HG03571 (cell line): ENCODE data around the gene SARDH.
"Not testable (repeated sequence)": the region's sequence is repeated elsewhere in the genome, so short reads cannot be mapped to it uniquely, and the experiment has no call there.

Experiments used
- ATAC-seq: cut with Tn5 transposase; IDR thresholded peaks from one replicate; pipeline ENCODE4 v1.9.1; 2021; ENCODE audit not compliant: unreplicated experiment

Gene SARDH

DNA sequence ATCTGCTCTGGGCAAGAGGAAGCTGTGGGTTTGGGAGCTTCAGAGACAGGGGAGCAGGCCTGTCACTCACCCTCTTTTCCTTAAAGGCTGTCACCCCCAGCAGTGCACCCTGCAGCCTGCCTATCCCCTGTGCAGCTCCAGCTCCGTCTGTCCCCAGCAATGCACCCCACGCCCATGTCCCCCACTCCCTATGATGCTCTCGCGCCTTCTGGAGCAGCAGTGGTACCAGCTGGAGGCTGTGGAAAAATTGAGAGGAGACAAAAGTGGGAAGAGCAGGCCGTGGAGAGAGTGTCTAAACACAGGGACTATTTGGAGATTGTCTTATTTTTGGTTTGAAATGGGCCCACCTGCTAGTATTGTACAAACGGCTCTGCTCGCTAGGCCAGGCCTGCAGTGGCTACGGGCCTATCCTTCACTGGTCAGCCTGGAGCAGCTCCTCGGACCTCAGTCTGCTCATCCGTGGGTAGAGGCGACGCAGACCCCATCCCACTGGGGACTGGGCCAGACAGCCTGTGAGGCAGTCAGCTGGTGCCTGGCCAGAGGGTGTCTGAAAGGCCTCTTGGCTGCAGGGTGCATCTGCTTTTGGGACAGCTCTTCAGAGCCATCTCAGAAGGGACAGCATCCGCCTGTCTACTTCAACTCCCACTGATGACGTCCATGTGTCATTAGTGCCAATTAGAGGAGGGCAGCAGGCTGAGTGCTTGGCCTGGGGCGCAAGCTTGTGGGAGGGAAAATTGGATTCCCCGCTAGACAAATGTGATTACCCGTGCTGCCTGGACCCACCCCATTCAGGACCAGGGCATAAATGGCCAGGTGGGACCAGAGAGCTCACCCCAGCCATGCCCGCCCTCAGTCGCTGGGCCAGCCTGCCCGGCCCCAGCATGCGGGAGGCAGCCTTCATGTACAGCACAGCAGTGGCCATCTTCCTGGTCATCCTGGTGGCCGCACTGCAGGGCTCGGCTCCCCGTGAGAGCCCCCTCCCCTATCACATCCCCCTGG is 102.3 kb downstream of the SARDH start, which contains the start of gene DBH:
Gene DBH (plus strand): TSS at position 831 of the 999 bp plus-strand sequence. CDS start 9 bp downstream, at position 840.
- no peak for ATAC-seq

DNA sequence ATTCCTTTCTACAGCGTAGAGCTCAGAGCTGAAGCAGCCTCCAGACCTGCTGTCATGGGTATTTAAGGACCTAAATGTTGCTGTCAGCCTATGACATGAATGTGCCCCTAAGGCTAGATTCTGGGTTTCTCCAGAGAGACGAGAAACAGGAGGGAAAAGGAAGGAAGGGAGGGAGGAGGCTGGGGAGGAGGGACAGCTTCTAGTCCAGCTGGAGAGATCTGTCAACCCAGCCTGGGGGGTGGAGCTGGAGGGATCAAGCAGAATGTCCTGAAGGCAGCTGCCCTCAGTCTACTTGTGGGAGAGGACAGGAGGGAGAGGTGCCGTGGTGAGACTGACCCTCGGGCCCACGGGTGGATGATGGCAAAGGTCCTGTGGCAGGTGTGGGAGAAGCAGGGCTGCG is 103.1 kb downstream of the SARDH start:
- no peak for ATAC-seq

DNA sequence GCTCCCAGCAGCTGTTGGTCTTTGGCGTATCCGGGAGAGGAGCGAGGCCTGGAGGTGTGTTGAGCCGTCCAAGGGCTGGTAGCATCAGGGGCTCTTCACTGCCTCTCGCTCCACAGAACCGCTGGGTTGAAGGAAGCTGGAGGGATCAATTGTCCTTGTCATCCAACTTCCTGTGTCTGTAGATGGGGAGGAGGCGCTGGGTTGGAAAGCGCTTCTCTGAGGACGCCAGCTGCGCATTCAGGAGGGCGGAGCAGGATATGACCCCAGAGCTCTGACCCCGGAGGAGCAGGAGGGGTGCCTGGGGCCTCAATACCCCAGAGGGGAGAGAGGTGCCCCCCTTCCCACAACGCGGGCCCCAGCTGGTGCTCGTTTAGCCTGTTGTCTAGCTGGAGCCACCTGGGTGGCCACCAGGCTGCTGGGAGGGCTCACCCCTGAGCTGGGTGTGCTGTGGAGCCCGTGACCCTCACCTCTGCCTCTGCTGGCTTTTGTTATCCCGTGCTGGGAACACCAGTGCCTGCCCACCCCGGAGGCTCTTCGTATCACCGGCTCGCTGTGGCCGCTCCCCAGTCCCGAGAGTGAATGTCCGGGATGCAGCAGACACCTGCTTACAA is 104.0 kb downstream of the SARDH start:
- no peak for ATAC-seq

DNA sequence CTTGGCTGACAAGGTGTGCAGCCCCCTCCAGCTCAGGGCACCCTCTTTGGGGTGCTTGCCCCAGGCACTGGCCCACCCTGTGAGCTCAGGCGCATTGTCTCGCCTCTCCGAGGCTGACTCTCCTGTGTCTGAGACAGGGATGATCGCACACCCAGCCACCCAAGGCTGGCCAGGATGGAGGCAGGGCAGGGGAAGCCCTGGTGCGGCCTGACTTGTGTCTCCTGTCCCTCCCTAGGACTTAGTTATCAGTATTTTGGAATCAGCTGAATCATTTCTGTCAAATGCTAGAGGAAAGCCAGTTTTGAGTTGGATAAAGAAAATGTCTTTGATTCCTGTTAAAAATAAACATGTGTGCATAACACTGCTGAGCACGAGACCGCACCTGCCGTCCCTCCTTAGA is 104.5 kb downstream of the SARDH start:
- ATAC-seq: no peak

DNA sequence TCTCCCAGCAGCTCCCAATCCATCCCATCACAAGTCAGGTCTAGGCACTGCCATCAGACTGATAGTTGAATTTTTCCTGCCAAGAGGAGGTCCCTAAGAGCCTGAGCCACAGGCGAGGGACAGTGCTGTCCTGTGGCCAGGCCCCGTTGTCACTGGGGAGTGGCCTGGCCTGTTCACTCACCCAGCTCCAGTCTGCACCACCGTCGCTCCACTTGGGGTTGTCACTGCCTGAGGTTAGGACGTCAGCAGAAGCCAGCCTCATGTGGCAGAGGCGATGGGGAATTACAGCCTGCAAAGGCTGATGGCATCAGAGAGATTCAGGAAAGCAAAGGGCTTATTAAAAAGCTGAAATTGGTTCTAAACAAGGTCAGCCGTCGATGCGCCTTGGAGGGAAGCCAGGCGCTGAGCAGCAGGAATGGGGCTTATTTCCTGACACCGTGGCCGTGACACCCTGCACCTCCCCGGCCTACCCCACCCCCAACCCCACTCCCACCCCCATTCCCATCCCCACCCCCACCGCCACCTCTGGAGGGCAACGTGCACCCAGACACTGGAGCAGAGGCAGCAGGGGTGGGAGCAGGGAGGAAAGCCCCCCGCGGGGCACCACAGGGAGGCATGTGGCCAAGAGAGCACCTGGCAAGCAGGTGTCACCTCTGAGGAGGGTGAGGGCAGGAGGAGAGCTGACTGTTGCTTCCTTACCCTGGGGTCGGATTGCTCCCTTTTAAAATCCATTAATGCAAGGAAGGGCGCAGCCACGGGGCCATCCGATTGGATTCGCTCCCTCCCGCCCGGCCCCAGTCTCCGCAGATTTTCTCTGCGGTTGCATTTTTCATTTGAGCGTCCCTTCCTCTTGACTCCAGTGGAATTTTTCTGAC is 105.1 kb downstream of the SARDH start:
- ATAC-seq: no peak

DNA sequence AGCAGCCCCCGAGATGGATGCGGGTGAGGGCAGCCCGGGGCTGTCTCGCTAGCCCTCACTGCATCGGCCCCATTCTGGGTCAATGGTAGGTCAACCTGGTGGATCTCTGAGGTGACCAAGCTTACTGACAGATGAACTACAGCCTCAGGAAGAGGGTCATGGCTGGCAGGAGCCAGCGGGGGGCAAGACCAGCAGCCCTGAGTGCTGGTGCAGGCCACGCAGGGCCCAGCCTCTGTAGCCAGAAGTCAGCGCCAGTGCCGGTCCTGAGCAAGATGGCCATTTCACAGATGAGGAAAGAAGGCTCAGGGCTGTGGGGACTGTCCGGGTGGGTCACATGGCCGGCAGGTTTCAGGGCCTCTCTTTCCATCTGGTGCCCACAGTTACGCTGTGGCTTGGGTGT is 107.0 kb downstream of the SARDH start:
- no peak for ATAC-seq

DNA sequence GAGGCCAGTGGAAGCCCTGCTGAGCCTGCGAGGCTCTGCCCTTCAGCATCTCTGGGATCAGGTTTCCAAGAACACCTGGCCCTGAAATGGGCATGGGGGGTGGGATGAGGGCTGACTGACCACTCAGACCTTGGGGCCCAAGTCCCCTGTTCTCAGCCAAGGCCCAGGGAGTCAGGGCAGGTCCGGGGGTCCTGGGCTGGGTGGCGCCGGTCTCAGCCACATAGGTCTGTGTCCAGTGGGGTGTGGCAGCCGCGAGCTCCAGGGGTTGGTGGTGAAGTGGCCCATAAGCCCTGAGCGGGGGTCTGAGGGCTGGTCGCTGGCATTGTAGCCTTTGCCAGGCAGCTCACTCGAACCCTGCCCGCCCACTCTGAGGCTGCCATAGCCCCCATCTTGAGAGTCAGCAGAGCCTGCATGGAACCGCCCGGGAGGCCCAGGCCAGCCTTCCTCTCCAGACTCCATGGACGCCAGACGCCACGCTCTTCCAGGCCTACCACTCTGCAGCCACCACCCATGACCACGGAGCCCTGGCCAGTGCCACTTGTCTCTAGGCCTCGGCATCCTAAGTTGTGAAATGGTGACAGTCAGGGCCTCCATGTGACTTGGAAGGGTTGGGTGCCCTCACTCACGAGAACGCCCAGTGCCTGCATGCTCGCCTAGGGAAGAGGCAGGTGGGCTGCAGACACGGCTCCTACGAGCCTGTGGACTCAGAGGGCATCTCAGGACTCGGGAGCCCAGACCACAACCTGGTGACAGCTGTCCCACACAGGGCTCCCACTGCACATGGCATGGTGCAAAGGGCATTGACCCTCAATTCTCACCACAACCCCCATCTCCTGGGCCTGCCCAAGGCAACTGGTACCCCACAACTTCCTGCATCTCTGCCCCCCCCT is 108.7 kb downstream of the SARDH start:
- no peak for ATAC-seq

DNA sequence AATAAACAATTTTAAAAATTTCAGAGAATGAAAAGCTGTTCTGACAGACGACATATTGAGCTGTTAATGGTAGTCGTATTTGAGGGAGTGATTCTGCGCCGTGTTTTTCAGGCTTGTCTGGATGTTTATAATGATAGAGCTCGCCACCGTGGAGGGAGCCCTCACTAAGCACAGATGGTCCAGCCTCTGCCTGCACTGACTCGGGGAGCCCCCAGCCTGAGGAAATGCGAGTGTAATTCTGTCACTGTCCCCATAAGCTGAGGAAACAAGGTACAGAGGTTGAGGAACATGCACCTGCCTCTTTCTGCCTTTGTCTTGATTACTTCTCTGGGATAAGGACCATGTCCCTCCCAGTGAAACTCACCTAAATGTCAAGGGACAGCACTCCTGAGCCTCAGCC is 109.4 kb downstream of the SARDH start:
- no peak for ATAC-seq

DNA sequence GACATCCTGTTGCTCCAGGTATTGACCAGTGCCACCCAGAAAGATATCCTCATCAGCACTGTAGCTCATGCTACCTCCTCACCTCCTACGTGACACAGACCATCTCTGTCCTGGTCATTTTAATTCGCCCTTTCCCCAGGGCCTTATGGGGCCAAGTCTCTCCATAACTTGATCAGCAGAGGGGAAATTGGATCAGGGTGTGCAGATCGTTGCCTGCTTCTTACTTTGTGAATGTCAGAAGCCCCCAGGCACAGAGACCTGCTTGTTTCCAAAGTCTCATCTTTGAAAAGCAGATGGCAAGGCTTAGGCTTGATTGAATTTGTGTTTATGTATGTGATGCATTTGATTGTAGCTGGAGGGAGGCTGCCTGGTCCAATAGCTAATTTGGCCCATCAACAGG is 110.8 kb downstream of the SARDH start:
- no peak for ATAC-seq

DNA sequence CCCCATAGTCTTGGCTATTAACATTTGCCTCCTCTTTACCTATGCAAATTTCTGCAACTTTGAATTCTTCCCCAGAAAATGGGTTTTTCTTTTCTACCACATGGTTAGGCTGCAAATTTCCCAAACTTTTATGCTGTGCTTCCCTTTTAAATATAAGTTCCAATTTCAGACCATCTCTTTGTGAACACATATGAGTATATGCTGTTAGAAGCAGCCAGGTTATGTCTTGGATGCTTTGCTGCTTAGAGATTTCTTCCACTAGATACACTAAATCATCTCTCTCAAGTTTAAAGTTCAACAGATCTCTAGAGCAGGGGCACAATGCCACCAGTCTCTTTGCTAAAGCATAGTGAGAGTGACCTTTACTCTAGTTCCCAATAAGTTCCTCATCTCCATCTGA is 112.1 kb downstream of the SARDH start:
- not testable (repeated sequence) for ATAC-seq

DNA sequence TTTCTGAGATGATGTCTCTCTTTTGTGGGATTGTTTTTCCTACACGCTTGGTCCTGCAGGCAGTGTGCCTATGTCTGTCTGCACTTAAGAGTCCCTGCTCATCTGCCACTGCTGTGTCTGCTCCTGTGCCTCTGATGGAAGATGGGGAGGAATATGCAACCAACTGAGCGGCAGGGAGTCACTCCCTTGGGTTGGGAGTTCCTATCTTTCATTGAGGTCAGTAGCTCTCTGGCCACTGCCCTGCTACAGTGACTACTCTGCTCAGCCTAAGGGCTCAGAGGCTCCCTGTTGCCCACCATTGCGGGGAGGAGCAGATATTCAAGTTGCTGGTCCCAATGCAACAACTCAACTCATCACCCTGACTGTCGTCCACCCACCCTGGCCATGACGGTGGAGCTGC is 115.6 kb downstream of the SARDH start:
- ATAC-seq: no peak

DNA sequence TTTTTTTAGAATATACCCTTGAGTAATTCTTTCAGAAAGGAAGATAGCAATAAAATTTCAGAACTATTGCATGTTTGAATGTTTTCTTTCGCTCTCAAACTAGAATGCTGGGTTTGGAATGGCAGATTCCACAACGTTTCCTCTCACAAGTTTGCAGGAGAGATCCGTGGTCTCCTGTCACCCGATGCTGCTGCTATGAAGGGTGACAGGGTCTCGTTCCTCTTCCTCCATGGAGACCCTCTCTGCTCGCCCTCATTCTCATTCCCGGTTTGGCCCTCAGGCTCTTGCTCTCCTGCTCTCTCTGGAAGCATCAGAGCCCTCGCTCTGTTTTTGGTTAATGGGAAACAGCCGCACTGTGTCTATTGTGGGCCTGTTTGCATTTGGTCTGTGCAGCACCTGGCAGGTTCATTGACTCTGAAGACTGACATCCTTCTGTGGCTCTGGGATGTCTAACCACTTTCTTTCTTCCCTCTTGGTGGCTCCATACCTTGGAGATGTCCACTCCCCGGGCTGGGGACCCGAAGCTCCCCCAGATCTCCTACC is 116.4 kb downstream of the SARDH start:
- ATAC-seq: no peak

DNA sequence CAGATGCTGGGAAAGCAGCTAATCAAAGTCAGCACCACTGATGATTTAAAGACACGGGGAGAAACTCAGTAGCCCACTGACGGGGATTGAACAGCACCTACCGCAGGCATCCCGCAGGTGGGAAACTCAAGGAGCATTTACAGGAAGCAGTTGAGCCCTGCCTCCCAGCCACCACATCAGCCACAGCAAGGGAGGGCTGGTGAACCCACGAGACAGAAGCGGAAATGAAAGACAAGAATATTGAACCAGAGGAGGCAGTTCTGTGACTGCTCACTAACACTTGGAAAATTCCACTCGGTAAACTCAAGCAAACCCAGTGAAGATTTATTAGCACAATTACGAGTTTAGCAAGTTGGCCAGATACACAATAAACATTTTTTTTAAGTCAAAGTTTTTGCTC is 118.4 kb downstream of the SARDH start:
- no peak for ATAC-seq

DNA sequence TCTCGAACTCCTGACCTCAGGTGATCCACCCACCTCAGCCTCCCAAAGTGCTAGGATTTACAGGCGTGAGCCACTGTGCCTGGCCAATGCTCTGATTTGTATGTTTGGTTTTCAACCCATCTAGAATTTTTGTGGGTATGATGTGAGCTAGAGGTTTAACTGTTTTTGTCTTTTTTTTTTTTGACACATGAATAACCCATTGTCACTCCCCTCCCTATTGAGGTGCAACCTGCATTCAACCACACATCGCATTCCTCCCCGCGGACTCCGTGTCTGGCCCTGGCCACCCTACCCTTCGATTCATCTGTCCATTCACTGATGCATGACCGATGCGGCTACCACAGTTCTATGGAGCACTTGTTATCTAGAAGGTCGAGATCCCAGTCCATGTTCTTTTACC is 119.4 kb downstream of the SARDH start:
- ATAC-seq: no peak

DNA sequence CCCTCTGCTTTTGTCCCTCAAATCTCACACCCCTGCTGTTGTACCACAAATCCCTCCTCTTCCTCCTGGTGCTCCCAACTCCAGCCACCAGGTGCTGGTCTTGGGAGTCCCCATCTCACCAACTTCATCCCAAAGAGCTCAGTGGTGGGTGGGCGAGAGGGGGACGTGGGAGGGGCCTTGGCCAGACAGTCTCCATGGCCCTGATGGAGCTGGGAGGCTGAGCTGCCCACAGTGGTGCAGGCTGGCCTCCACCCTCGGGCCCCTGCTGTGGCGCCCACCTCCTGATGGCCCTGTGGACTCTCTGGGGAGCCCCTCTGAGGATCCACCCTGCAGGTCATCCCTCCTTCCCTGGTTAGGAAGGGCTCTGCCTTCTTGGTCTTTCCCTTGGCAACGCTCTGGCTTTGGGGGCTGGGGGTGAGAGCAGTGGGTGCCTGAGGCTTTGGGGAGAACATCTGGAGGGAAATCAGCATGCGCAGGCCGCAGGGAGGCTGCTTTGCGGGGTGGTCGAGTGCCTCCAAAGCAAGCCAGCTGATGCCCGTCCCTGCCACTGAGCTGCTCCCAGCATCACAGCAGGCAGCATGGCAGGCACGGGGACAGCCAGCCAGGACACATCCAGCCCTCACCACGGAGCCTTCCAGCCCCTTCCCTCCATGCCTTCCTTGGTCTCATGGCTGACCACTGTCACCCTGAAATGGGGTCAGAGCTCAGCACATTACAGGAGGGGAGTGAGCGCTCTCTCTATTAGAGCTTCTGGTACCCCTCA is 121.3 kb downstream of the SARDH start:
- ATAC-seq: no peak

DNA sequence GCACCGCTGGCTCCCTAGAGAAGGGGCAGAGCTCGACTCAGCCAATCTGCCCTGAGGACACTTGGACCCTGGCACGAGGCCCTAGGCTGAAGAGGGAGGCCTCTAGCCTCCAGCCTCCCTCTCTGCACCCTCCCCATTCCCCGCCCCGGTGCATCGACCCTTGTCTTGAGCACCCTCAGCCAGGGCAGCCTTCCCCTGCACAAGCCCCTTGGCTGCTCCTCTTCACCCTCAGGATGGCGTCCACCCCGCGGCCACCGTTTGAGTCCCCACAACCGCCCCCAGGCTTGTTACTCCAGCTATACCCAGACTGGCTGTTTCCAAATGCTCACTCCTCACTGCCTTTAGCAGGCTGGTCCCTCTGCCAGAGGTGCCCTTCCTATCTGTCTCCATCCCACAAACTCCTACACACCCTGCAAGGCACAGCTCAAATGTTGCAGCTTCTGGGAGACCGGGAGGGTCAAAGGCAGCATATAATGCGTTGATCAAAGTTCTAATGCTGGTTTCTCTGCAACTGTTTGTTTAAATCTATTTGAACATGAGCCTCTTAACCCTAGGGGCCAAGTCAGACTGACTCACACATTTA is 122.5 kb downstream of the SARDH start:
- no peak for ATAC-seq

DNA sequence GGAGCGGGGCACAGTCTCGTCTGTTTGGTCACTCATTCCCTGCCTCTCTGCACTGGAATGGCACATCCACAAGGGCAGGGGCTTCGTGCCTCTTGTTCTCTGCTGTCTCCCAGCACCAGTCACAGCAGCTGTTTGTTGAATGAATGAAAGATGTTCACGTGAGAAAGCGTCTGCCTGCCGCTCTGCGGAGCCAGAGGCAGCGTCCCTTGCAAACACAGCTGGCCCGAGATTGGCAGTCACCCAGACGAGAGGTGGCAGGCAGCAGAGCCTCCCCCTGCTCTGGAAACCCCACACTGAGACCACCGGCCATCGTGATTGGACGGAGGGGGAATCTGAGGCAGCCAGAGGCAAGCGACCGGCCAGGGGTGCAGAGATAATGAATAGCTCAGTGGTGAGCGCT is 123.0 kb downstream of the SARDH start:
- no peak for ATAC-seq

DNA sequence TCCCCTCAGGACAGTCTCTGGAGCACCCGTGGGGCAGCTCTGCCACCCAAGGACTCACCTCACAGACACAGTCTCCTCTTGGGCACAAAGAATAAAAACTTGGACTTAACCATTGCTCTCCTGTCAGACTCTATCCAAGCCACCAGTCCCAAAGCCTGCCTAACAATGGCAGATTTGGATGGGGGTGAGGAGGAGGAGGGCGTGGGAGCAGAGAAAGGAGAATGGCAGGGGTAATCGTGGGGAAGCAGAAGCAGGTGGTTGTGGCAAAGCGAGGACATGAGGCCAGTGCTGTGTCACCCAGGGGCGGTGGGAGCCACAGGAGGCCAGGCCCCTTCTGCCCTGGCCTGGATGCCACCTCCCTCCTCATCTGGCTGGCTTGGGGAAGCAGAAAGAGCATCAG is 123.5 kb downstream of the SARDH start:
- no peak for ATAC-seq

DNA sequence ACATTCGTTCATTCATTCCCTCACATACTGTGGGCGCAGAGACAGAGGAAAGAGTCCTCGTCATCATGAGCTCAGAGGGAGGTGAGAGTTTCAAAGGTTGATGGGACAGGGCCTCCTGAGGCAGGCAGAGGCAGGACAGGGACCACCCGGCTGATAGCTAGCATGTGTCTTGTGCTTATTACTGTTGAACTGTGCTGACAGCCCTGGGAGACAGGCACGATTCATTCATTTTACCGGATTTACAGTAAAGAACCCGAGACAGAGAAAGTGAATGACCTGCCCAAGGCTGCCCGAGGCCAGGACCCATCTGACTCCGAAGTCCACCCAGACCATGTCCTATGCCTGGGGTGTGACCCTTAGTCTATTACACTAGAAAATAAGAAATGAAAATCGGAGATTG is 124.1 kb downstream of the SARDH start:
- ATAC-seq: no peak
